GM12875 (cell line): ENCODE data around the gene KCNH4.
"Not testable (repeated sequence)": the region's sequence is repeated elsewhere in the genome, so short reads cannot be mapped to it uniquely, and the experiment has no call there.

Experiments used
- H3K4me3 ChIP-seq: one replicate; pipeline ENCODE4 v1.5.1; 2011; ENCODE audit warnings: low read depth, low read length, control low read depth
- TF ChIP-seq, protein P1 (sequence below): IDR thresholded peaks from 2 replicates; pipeline ENCODE4 v1.5.1; 2011; ENCODE audit warnings: low read depth, mild to moderate bottlenecking, control low read depth, inconsistent platforms, low read length, moderate library complexity, borderline replicate concordance; ENCODE audit not compliant: insufficient read depth

The KCNH4 gene

DNA sequence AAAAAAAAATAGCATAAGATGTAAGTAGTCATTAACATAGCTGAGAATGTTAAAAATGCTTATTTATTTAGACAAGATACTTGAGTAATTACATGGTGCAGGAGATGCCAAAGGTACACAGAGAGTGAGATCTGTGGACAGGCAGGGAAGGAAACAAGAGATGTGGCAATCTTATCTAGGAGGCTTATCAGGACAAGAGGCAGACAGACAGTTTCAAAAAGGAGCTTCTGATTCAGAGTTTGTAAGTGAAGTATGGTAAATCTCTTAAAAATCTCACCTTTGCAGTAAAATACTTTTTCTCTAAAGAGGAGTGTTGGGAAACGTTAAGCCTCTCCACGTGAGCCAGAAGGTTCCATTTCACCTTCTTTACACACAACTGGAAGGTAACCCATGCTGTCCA lies 33.2 kb upstream of the KCNH4 start:
- no peak overlapping the region for H3K4me3 ChIP-seq
- TF ChIP-seq, protein P1, sequence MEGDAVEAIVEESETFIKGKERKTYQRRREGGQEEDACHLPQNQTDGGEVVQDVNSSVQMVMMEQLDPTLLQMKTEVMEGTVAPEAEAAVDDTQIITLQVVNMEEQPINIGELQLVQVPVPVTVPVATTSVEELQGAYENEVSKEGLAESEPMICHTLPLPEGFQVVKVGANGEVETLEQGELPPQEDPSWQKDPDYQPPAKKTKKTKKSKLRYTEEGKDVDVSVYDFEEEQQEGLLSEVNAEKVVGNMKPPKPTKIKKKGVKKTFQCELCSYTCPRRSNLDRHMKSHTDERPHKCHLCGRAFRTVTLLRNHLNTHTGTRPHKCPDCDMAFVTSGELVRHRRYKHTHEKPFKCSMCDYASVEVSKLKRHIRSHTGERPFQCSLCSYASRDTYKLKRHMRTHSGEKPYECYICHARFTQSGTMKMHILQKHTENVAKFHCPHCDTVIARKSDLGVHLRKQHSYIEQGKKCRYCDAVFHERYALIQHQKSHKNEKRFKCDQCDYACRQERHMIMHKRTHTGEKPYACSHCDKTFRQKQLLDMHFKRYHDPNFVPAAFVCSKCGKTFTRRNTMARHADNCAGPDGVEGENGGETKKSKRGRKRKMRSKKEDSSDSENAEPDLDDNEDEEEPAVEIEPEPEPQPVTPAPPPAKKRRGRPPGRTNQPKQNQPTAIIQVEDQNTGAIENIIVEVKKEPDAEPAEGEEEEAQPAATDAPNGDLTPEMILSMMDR, result no peak

DNA sequence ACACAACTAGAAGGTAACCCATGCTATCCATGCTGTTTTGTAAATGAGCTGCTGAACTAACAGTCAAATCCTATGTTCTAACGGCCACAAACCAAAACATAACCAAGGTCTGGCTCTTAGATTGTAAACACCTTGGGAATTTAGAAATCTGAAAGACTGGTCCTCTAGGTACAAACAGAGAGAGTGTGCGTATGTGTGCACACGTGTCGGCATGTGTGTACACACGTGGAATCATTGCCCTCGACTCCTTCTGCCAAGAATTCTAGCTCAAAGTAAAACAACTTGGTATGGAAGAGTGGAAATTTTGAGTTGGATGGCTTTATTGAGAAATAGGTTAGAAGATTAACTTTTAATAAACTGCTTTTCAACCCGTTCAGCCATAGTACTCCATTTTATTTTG lies 31.4 kb upstream of the KCNH4 start:
- TF ChIP-seq, protein P1, result no peak
- H3K4me3 ChIP-seq, result no peak overlapping the region

DNA sequence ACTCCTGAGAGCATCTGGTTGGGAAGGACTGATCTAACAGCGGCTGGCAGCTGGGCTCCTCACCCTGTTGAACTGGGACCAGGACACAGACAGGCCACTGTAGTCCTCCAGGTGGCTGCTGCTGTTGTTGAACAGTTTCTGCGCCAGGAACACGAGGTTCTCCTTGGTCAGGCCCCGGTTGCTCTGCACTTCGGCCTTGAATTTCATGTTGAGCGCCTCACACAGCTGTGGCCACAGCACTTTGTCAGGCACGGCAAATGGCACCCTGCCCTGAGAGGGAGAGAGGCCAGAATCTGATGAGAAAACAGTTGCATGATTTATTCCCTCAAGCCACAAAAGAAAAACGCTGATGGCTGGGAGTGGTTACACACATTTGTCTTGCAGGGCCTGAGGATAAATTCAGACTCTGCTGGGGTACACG lies 31.0 kb upstream of the KCNH4 start:
- H3K4me3 ChIP-seq, result not testable (repeated sequence)

DNA sequence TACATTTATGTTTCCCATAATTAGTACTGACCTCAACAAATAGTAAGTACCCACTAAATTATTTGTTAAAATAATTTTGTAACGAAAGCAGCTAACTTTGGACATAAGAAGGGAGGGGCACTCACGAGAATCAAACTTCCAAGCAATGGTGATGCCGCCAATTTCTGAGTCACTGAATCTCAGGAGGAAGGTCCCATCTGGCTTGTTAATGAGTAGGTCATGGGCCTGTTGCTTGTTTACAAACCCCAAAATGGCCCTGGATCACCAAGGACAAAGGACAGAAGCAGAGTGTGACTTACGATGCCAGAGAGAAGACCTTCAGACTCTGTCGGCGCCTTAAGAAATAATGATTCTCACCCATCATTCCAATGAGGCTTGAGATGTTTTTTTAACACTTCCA lies 29.1 kb upstream of the KCNH4 start:
- H3K4me3 ChIP-seq, result no peak overlapping the region
- TF ChIP-seq, protein P1, result no peak

DNA sequence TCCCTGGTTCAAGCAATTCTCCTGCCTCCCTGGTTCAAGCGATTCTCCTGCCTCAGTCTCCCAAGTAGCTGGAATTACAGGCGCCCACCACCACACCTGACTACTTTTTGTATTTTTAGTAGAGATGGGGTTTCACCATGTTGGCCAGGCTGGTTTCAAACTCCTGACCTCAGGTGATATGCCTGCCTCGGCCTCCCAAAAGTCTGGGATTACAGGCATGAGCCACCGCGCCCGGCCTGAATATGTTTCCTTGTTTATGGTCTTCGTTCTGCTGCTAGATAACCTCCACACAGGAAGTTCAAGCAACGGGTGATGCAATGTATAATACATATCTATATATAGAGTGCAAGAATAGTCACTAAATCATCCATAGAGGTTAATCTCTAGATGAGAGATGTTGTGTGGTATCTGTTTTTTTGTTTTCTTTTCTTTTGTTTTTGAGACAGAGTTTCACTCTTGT lies 25.2 kb upstream of the KCNH4 start:
- H3K4me3 ChIP-seq, result not testable (repeated sequence)

DNA sequence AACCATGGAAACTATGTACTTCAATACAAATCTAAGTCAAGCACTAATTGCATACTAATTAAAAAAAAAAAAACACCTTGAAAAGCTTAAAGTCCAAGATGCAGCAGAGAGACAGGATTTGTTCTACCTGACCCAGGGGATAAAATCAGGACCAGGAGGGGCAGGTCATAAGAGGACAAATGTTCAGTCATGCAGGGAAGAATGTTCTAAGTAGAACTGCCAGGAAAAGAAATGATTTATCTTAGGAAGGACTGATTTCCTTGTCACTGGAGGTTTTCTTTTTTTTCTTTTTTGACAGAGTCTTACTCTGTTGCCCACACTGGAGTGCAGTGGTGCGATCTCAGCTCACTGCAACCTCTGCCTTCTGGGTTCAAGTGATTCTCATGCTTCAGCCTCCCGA lies 22.4 kb upstream of the KCNH4 start:
- no peak overlapping the region for H3K4me3 ChIP-seq
- TF ChIP-seq, protein P1, result no peak

DNA sequence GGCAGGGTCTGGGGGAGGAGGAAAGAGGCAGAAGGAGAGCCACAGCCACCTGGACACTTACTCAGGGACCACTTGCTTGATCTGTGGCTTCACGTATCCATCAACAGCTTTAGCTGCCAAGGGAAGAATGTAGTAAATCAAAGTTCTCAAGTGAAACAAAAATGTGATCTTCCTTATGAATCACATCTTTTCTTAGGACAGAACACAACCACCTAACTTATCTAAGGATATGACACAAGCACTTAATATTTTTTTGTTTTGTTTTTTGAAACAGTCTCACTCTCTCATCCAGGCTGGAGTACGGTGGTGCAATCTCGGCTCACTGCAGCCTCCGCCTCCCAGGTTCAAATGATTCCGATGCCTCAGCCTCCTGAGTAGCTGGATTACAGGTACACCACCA lies 21.8 kb upstream of the KCNH4 start:
- H3K4me3 ChIP-seq, result no peak overlapping the region
- TF ChIP-seq, protein P1, result no peak

DNA sequence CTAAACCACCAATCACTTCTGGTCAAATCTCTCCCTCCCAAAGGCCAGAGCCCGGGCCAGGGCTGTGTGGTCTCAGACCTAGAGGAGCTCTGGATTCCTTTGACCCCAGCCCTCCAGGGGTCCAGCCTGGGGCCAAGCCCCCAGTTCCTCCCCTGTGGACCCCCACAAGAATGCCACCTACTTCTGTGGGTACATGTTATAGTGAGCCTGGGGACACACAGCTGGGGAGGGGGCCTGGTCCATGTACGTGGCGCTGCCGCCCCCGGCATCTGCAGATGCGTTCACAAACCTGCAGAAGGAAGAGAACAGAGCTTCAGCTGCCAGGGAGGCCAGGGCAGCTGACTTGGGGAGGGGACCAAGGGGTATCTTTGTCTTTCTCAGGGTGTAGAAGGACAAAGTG lies 21.2 kb upstream of the KCNH4 start:
- no peak overlapping the region for H3K4me3 ChIP-seq
- TF ChIP-seq, protein P1, result no peak
